ENCODE results near the gene C1QTNF1. TPM values are rescaled to one million over a fixed set of nuclear protein-coding genes. Genes with fewer than 3 reads are reported as not detected.

Gene C1QTNF1
- total RNA-seq, 3 donors from 2014 or later (not counting 1 experiment from before 2014, with no cell fraction given) = 0.20 to 0.28 TPM; not detected in 1

DNA sequence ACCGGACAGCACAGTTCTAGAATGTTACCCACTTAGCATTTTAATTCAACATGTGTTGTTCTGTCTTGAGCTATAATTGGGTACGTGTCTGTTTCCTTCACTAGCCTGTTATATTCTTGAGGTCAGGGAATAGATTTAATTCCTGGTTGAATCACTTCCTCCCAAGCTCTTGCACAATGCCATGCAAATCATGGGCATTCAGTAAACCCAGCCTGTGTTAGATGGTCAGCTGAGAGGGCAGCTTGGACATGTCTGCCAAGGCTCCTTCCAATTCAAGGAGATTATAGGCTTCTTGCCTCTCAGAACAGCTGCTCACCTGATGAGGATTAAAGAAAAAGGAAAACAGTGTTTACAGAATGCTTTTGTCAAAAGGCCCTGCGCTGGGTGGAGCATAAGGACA lies 12.6 kb downstream of the C1QTNF1 start:
- ATAC-seq = no peak
- DNase-seq = no peak
- no peak for TF ChIP-seq CTCF (IDR thresholded peaks at IDR 0.05)
- H3K27ac Mint-ChIP-seq = no peak overlapping the region
- Histone ChIP-seq H3K36me3 (ENCODE audit: control insufficient read depth, insufficient read depth, low read length) (no peaks in the 10 kb centered on the region), H3K27me3 (ENCODE audit: control insufficient read depth, insufficient read depth, low read length) (no peaks in the 10 kb centered on the region), H3K27ac (ENCODE audit: low read length) (no peak overlapping the region), H3K4me3 (ENCODE audit: low read length) (no peak overlapping the region), H3K4me1 (ENCODE audit: control insufficient read depth, insufficient read depth, low read length) (no peaks in the 10 kb centered on the region), H3K9me3 (ENCODE audit: control insufficient read depth, insufficient read depth, low read length) (no peaks in the 10 kb centered on the region)
- peaks cover 10% of the 10 kb centered on the region in 2 donors for H3K27me3 Mint-ChIP-seq (ENCODE audit: low read depth in 2 of 2)
- no peaks in the 10 kb centered on the region for H3K4me1 Mint-ChIP-seq
- H3K4me3 Mint-ChIP-seq = no peak overlapping the region
- H3K36me3 Mint-ChIP-seq = no peaks in the 10 kb centered on the region
- no peaks in the 10 kb centered on the region for H3K9me3 Mint-ChIP-seq
- intact Hi-C loops (cut with micrococcal nuclease) = no loop called here
- WGBS (ENCODE audit: insufficient coverage) = 80% methylated on average over 2 of the region's 3 CpGs

- DNase-seq (no peak), ATAC-seq (no peak)
- Histone ChIP-seq H3K27me3 (ENCODE audit: control insufficient read depth, insufficient read depth, low read length) (no peaks in the 10 kb centered on the region), H3K36me3 (ENCODE audit: control insufficient read depth, insufficient read depth, low read length) (no peaks in the 10 kb centered on the region), H3K27ac (ENCODE audit: low read length) (no peak overlapping the region), H3K4me1 (ENCODE audit: control insufficient read depth, insufficient read depth, low read length) (no peaks in the 10 kb centered on the region), H3K4me3 (ENCODE audit: low read length) (no peak overlapping the region), H3K9me3 (ENCODE audit: control insufficient read depth, insufficient read depth, low read length) (no peaks in the 10 kb centered on the region)
- Mint-ChIP-seq H3K27ac (no peak overlapping the region), H3K4me3 (no peak overlapping the region), H3K4me1 (peaks cover 0 to 6% of the 10 kb centered on the region in 2 donors), H3K27me3 (ENCODE audit: low read depth in 2 of 2) (peaks cover 0 to 7% of the 10 kb centered on the region in 2 donors), H3K9me3 (no peaks in the 10 kb centered on the region), H3K36me3 (no peaks in the 10 kb centered on the region)
- 70% methylated on average over 8 of the region's 8 CpGs for WGBS (ENCODE audit: insufficient coverage)
- TF ChIP-seq CTCF (IDR thresholded peaks at IDR 0.05) = no peak
- intact Hi-C loops (cut with micrococcal nuclease) = no loop called here
Observed at GRCh38 chr17:79038545-79039135, 14.7 kb downstream of the C1QTNF1 start.

GRCh38 chr17:79039171-79039570 lies 15.2 kb downstream of the C1QTNF1 start:
- Histone ChIP-seq H3K4me3 (ENCODE audit: low read length) (no peak overlapping the region), H3K27ac (ENCODE audit: low read length) (no peak overlapping the region), H3K4me1 (ENCODE audit: control insufficient read depth, insufficient read depth, low read length) (no peaks in the 10 kb centered on the region), H3K9me3 (ENCODE audit: control insufficient read depth, insufficient read depth, low read length) (no peaks in the 10 kb centered on the region), H3K36me3 (ENCODE audit: control insufficient read depth, insufficient read depth, low read length) (no peaks in the 10 kb centered on the region), H3K27me3 (ENCODE audit: control insufficient read depth, insufficient read depth, low read length) (no peaks in the 10 kb centered on the region)
- peaks cover 0 to 6% of the 10 kb centered on the region in 2 donors for H3K4me1 Mint-ChIP-seq
- DNase-seq = no peak
- H3K4me3 Mint-ChIP-seq = no peak overlapping the region
- no peaks in the 10 kb centered on the region for H3K9me3 Mint-ChIP-seq
- no peaks in the 10 kb centered on the region for H3K36me3 Mint-ChIP-seq
- H3K27ac Mint-ChIP-seq = no peak overlapping the region
- H3K27me3 Mint-ChIP-seq (ENCODE audit: low read depth in 2 of 2) = peaks cover 0 to 7% of the 10 kb centered on the region in 2 donors
- no peak for ATAC-seq
- intact Hi-C loops (cut with micrococcal nuclease) = no loop called here
- WGBS (ENCODE audit: insufficient coverage) = 95% methylated on average over 8 of the region's 8 CpGs
- TF ChIP-seq CTCF (IDR thresholded peaks at IDR 0.05) = no peak

GRCh38 chr17:79039886-79040285 lies 15.9 kb downstream of the C1QTNF1 start:
- peaks cover 3 to 10% of the 10 kb centered on the region in 2 donors for H3K27me3 Mint-ChIP-seq (ENCODE audit: low read depth in 2 of 2)
- no peak overlapping the region for H3K4me3 Mint-ChIP-seq
- H3K4me3 ChIP-seq (ENCODE audit: low read length) = no peak overlapping the region
- no peak overlapping the region for H3K27ac Mint-ChIP-seq
- WGBS (ENCODE audit: insufficient coverage) = 87% methylated on average over 6 of the region's 6 CpGs
- no peaks in the 10 kb centered on the region for H3K9me3 Mint-ChIP-seq
- intact Hi-C loops (cut with micrococcal nuclease) = no loop called here
- H3K27ac ChIP-seq (ENCODE audit: low read length) = no peak overlapping the region
- peaks cover 1% of the 10 kb centered on the region for H3K27me3 ChIP-seq (ENCODE audit: control insufficient read depth, insufficient read depth, low read length)
- DNase-seq = no peak
- peaks cover 0 to 7% of the 10 kb centered on the region in 2 donors for H3K4me1 Mint-ChIP-seq
- no peaks in the 10 kb centered on the region for H3K9me3 ChIP-seq (ENCODE audit: control insufficient read depth, insufficient read depth, low read length)
- no peaks in the 10 kb centered on the region for H3K36me3 ChIP-seq (ENCODE audit: control insufficient read depth, insufficient read depth, low read length)
- no peak for TF ChIP-seq CTCF (IDR thresholded peaks at IDR 0.05)
- H3K4me1 ChIP-seq (ENCODE audit: control insufficient read depth, insufficient read depth, low read length) = no peaks in the 10 kb centered on the region
- ATAC-seq = no peak
- no peaks in the 10 kb centered on the region for H3K36me3 Mint-ChIP-seq
